Measurements from ENCODE around the gene TEX35.

Gene TEX35

GRCh38 chr1:178512566-178513277 lies at the start of gene TEX35:
TEX35 (plus strand) TSS chr1:178513109; CDS start chr1:178513189, 80 bp downstream.
- H3K27ac Mint-ChIP-seq = no peak within 1 kb of the TSS
- no peak for DNase-seq

DNA sequence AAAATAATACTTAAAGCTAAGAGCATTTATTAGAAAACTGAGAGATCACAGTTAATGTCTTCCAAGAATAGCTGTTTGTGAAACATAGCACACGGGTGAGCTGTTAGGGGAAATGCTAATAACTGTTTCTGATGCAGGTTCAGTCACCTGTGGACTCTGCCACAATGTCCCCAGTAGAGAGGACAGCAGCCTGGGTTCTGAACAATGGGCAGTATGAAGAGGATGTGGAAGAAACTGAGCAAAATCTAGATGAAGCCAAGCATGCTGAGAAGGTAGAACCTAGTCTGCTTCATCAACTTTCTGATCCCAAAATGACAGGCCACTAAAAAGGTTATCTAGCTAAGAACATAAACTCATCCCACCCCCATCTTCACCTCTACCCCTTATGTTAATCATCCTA lies 48.8 kb upstream of the TEX35 start:
- no peaks in the 10 kb centered on the region for H3K9me3 Mint-ChIP-seq
- H3K36me3 Mint-ChIP-seq (ENCODE audit: low read depth) = no peaks in the 10 kb centered on the region
- no peaks in the 10 kb centered on the region for H3K4me1 Mint-ChIP-seq (ENCODE audit: low read depth)
- no peak overlapping the region for H3K4me3 Mint-ChIP-seq
- no peak overlapping the region for H3K27ac Mint-ChIP-seq
- DNase-seq = no peak
- H3K27me3 Mint-ChIP-seq = peaks cover 13% of the 10 kb centered on the region

More at GRCh38 chr1:178512566-178513277, at the start of gene TEX35:
- Mint-ChIP-seq H3K27me3 (no peaks in the 10 kb centered on the region), H3K36me3 (ENCODE audit: low read depth) (no peaks in the 10 kb centered on the region), H3K4me1 (ENCODE audit: low read depth) (no peaks in the 10 kb centered on the region), H3K9me3 (no peaks in the 10 kb centered on the region), H3K4me3 (no peak within 1 kb of the TSS)

DNA sequence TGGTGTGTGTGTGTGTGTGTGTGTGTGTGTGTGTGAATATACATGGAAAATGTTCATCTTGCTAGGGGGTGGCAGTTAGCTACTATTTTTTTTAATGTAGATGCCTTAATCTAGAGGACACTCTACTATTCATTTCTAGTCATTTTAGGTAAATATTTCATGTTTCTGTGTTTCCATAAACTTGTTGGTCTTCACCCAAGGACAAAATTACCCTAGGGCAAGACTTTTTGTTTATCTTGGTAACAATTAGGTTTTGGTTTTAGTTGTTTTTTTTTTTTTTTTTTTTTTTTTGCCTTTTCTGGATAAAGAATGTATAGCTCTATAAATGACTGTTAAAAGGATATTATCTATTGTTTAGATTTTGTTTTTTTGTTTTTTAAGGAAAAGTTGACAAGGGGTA lies 48.3 kb upstream of the TEX35 start:
- no peaks in the 10 kb centered on the region for H3K9me3 Mint-ChIP-seq

GRCh38 chr1:178465011-178465410 lies 47.9 kb upstream of the TEX35 start:
- no peaks in the 10 kb centered on the region for H3K9me3 Mint-ChIP-seq
- H3K4me3 Mint-ChIP-seq = no peak overlapping the region
- H3K27me3 Mint-ChIP-seq = peaks cover 13% of the 10 kb centered on the region
- no peak for DNase-seq
- H3K36me3 Mint-ChIP-seq (ENCODE audit: low read depth) = no peaks in the 10 kb centered on the region
- H3K27ac Mint-ChIP-seq = no peak overlapping the region
- no peaks in the 10 kb centered on the region for H3K4me1 Mint-ChIP-seq (ENCODE audit: low read depth)

More for the DNA sequence above, 48.3 kb upstream of the TEX35 start:
- Mint-ChIP-seq H3K4me1 (ENCODE audit: low read depth) (no peaks in the 10 kb centered on the region), H3K36me3 (ENCODE audit: low read depth) (no peaks in the 10 kb centered on the region), H3K27ac (no peak overlapping the region), H3K4me3 (no peak overlapping the region), H3K27me3 (peaks cover 13% of the 10 kb centered on the region)
- no peak for DNase-seq

- no peaks in the 10 kb centered on the region for H3K9me3 Mint-ChIP-seq
- peaks cover 21% of the 10 kb centered on the region for H3K27me3 Mint-ChIP-seq
- H3K4me3 Mint-ChIP-seq = no peak overlapping the region
- no peaks in the 10 kb centered on the region for H3K4me1 Mint-ChIP-seq (ENCODE audit: low read depth)
- H3K27ac Mint-ChIP-seq = no peak overlapping the region
- H3K36me3 Mint-ChIP-seq (ENCODE audit: low read depth) = no peaks in the 10 kb centered on the region
- no peak for DNase-seq
Measured at GRCh38 chr1:178467837-178468236, 45.1 kb upstream of the TEX35 start.

DNA sequence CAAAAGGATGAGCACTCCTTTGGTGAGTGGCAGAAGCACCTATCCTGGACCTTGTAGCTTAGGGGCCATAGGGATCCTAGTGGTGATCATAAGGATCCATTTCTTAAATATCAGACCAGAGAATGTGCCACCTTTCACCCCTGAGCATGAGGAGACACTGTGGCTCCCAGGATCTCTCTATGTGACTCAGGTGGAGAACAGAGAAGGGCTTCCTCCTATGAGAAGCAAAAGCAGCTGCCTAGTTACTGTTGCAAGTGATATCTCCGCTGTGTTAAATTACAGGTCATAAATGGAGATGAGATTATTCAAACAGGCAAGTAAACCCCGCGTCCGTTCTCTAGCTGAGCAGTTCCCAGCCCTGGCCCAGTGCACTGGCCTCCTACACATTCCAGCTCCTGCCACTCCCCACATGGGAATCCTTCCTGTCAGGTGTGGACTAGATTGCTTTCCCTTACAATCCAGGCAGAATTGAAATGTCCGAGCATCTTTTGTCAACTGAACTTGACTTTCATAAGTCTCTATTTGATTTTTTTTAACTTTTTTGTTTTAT lies 42.4 kb upstream of the TEX35 start:
- Mint-ChIP-seq H3K4me1 (ENCODE audit: low read depth) (no peaks in the 10 kb centered on the region), H3K36me3 (ENCODE audit: low read depth) (no peaks in the 10 kb centered on the region), H3K27me3 (peaks cover 29% of the 10 kb centered on the region), H3K9me3 (no peaks in the 10 kb centered on the region), H3K27ac (no peak overlapping the region), H3K4me3 (no peak overlapping the region)
- no peak for DNase-seq

GRCh38 chr1:178472531-178472930 lies 40.4 kb upstream of the TEX35 start:
- H3K27me3 Mint-ChIP-seq = peaks cover 33% of the 10 kb centered on the region
- no peaks in the 10 kb centered on the region for H3K36me3 Mint-ChIP-seq (ENCODE audit: low read depth)
- no peak overlapping the region for H3K27ac Mint-ChIP-seq
- no peak overlapping the region for H3K4me3 Mint-ChIP-seq
- no peak for DNase-seq
- H3K4me1 Mint-ChIP-seq (ENCODE audit: low read depth) = no peaks in the 10 kb centered on the region
- no peaks in the 10 kb centered on the region for H3K9me3 Mint-ChIP-seq

DNA sequence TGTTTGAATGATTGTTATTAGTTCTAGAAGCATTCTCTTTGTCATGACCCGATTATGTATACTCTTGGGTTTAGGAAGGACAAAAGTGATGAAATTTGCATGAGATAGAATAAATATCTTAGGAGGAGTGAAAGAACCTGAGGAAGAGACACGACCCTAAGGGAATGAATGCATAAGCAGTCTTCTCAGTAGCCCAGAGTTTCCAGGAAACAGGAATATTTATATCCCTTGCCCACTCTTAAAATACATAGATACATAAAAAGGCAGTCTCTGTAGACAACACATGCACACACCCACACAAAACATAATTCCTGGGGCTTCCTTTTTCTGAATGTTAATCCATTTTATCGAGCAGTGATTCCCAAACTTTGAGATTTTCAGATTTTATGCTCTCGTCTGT lies 35.5 kb upstream of the TEX35 start:
- Mint-ChIP-seq H3K4me3 (no peak overlapping the region), H3K36me3 (ENCODE audit: low read depth) (no peaks in the 10 kb centered on the region), H3K9me3 (no peaks in the 10 kb centered on the region), H3K4me1 (ENCODE audit: low read depth) (no peaks in the 10 kb centered on the region), H3K27me3 (peaks cover 34% of the 10 kb centered on the region), H3K27ac (no peak overlapping the region)
- no peak for DNase-seq

- no peaks in the 10 kb centered on the region for H3K9me3 Mint-ChIP-seq
Measured at GRCh38 chr1:178477841-178478240, 35.1 kb upstream of the TEX35 start.

DNA sequence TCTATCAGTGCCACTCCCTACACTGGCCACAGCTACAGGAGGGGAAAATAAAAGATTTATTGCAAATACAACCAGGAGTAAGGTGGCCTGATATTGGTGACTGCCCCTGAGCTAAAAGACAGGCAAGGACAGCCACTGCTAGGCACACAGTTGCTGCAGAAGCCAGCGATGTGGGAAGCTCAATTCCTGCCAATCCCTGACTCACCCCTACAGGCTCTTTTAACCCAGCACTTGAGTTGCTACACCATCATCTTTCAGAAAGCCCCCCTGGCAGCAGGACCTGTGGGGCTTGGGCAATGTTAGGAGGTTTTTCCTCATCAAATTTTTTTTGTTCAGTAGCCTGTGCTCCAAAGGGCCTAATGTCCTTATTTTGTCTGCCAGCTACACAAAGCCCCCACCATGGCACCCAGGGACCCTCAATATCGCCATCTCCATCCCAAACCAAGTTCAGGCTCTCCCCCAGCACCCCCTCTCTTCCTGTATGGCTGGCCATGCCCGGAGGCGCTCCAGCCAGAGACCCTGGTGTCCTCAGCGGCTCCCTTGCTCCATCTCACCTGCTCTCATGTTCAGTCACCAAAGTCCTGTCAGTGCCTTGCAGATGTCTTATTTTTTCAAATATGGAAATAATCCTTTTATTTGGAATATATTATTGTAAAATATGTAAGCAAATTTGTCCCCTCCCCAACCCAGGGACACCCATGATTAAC lies 29.5 kb upstream of the TEX35 start:
- Mint-ChIP-seq H3K9me3 (no peaks in the 10 kb centered on the region), H3K27me3 (peaks cover 18% of the 10 kb centered on the region), H3K4me3 (no peak overlapping the region), H3K4me1 (ENCODE audit: low read depth) (no peaks in the 10 kb centered on the region), H3K36me3 (ENCODE audit: low read depth) (no peaks in the 10 kb centered on the region), H3K27ac (no peak overlapping the region)
- DNase-seq = no peak

More at GRCh38 chr1:178477841-178478240, 35.1 kb upstream of the TEX35 start:
- Mint-ChIP-seq H3K27ac (no peak overlapping the region), H3K36me3 (ENCODE audit: low read depth) (no peaks in the 10 kb centered on the region), H3K4me1 (ENCODE audit: low read depth) (no peaks in the 10 kb centered on the region), H3K27me3 (peaks cover 29% of the 10 kb centered on the region), H3K4me3 (no peak overlapping the region)
- no peak for DNase-seq

GRCh38 chr1:178484698-178485225 lies 28.1 kb upstream of the TEX35 start:
- Mint-ChIP-seq H3K27ac (no peak overlapping the region), H3K36me3 (ENCODE audit: low read depth) (no peaks in the 10 kb centered on the region), H3K9me3 (no peaks in the 10 kb centered on the region), H3K4me1 (ENCODE audit: low read depth) (no peaks in the 10 kb centered on the region), H3K4me3 (no peak overlapping the region), H3K27me3 (peaks cover 18% of the 10 kb centered on the region)
- no peak for DNase-seq

- Mint-ChIP-seq H3K27ac (no peak overlapping the region), H3K27me3 (peaks cover 18% of the 10 kb centered on the region), H3K4me1 (ENCODE audit: low read depth) (no peaks in the 10 kb centered on the region), H3K36me3 (ENCODE audit: low read depth) (no peaks in the 10 kb centered on the region), H3K4me3 (no peak overlapping the region), H3K9me3 (no peaks in the 10 kb centered on the region)
- no peak for DNase-seq
Measured at GRCh38 chr1:178485541-178485981, 27.3 kb upstream of the TEX35 start.

DNA sequence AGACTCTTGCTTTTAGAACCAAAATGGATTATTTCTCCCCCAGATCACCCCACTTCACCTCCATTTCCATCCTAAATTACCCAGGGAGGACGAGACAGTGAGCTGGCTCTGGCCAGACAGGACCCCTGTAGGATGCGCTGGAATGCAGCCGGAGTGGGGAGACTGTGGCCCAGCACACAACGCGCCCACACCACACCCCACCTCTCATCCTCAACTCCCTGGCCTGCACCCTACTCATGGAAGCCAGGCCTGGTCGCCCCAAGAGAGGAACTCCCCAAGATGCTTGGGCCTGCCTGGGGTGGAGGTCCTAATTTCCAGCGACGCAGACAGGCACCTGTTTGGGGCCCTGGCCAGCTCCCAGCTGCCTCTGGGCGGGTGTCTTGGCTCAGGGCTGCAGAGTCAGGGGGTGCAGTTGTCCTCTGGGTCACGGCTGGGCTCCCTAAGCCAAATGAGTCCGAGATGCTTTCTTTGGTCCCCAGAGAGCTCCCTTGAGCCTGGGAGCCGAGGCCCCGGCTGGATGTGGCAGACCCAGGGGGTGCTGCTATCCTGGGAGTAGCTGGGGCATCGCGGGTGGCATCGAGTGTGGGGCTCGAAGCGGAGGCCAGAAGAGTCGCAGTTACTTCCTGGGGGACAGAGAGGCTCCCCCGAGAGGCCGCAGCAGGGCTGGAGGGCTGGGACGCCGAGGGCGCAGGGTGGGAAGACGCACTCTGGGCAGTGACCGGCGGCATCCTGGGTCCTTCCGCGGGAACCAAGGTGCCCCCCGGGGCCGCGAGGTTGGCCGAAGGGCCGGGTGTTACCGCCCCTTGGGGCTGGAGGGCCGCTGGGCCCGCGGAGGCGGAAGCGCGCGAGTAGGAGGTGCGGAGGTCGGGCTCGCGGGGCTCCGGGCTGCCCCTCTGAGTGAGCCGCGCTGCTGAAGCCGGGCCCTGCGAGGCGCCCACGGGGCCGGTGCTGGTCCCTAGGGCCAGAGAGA lies 26.5 kb upstream of the TEX35 start:
- Mint-ChIP-seq H3K27ac (no peak overlapping the region), H3K36me3 (ENCODE audit: low read depth) (no peaks in the 10 kb centered on the region), H3K4me3 (no peak overlapping the region), H3K27me3 (peaks cover 18% of the 10 kb centered on the region), H3K4me1 (ENCODE audit: low read depth) (no peaks in the 10 kb centered on the region), H3K9me3 (no peaks in the 10 kb centered on the region)
- DNase-seq = no peak

DNA sequence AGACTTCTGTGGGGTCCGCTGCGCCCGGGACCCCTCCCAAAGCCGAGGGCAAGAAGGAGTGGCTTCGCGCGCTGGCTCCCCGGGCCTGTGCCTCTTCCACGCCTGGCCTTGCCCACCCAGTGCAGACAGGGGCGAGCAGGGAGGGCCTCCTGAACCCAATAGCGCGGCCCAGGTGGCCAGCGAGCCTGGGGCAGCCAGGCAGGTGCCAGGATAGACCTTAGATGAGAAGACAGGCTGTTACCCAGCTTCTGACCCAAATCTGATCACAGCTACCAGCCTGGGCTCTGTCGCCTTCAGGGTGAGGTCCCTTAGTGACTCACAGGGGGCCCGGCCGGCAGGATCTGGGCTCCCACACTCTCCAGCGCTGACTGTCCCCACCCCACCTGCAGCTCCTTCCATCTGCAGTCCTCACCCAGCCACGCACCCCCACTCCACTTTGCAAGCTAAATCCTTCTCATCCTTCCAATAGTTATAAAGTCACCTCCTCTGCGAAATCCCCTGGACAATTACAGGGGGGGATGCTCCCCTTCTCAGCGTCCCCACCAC lies 25.8 kb upstream of the TEX35 start:
- Mint-ChIP-seq H3K36me3 (ENCODE audit: low read depth) (no peaks in the 10 kb centered on the region), H3K27ac (no peak overlapping the region), H3K4me3 (no peak overlapping the region), H3K27me3 (peaks cover 18% of the 10 kb centered on the region), H3K9me3 (no peaks in the 10 kb centered on the region), H3K4me1 (ENCODE audit: low read depth) (no peaks in the 10 kb centered on the region)
- no peak for DNase-seq

Data from activated T-cell treated with anti-CD3 and anti-CD28 coated beads, Interleukin-2, amount 50 U/mL, for 24 hours (primary cell).